ENCODE measurements around the gene GNG2.

The GNG2 gene

GRCh38 chr14:51860825-51861499 lies 550 bp downstream of the GNG2 start:
- Histone ChIP-seq H3K4me1 (ENCODE audit: insufficient read depth, poor library complexity, severe bottlenecking) (peaks cover 7% of the 10 kb centered on the region), H3K9me3 (ENCODE audit: severe bottlenecking) (no peaks in the 10 kb centered on the region), H3K4me3 (ENCODE audit: severe bottlenecking) (peak overlapping the region; percentile 14), H3K36me3 (ENCODE audit: low read depth) (no peaks in the 10 kb centered on the region), H3K27me3 (ENCODE audit: insufficient read depth, poor library complexity, severe bottlenecking) (no peaks in the 10 kb centered on the region), H3K27ac (ENCODE audit: poor library complexity, severe bottlenecking) (no peak overlapping the region)
- TF ChIP-seq CTCF (IDR thresholded peaks at IDR 0.05; ENCODE audit: poor library complexity, severe bottlenecking), result no peak
- ATAC-seq (ENCODE audit: low read depth) (peak; percentile 53), DNase-seq (ENCODE audit: low spot score) (no peak)

DNA sequence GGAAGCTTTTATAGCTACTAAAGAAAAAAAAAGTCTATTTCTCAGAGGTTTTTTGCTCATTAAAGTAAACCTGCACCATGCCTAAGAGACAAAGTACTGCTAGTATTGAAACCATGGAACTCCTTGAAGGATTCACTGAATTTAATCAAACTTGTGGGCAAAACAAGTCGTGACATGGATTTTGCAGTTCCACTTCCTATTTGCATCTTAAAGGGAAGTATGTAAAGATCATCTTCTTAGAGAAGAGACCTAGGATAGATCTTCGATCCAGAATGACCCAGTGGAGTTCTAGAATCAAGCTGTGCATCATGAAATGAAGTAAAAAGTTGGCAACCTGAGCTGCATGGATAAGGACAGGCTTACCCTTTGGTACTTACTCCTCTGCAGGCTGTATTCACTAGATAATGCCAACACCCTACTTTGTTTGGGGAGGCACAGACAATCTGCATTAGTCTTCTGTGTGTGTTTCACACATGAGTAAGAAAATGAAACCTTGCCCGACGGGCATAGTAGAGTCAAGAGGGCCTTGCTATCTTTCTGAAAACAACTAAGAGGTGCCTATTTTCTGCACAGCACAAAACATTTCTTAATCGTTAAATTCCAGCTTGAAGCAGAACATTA lies 1.9 kb downstream of the GNG2 start:
- no peak overlapping the region for H3K27ac ChIP-seq (ENCODE audit: poor library complexity, severe bottlenecking)
- no peak for TF ChIP-seq CTCF (IDR thresholded peaks at IDR 0.05; ENCODE audit: poor library complexity, severe bottlenecking)
- no peaks in the 10 kb centered on the region for H3K36me3 ChIP-seq (ENCODE audit: low read depth)
- no peaks in the 10 kb centered on the region for H3K9me3 ChIP-seq (ENCODE audit: severe bottlenecking)
- no peak for DNase-seq (ENCODE audit: low spot score)
- H3K4me1 ChIP-seq (ENCODE audit: insufficient read depth, poor library complexity, severe bottlenecking), result peaks cover 7% of the 10 kb centered on the region
- no peak overlapping the region for H3K4me3 ChIP-seq (ENCODE audit: severe bottlenecking)
- ATAC-seq (ENCODE audit: low read depth), result no peak
- no peaks in the 10 kb centered on the region for H3K27me3 ChIP-seq (ENCODE audit: insufficient read depth, poor library complexity, severe bottlenecking)

DNA sequence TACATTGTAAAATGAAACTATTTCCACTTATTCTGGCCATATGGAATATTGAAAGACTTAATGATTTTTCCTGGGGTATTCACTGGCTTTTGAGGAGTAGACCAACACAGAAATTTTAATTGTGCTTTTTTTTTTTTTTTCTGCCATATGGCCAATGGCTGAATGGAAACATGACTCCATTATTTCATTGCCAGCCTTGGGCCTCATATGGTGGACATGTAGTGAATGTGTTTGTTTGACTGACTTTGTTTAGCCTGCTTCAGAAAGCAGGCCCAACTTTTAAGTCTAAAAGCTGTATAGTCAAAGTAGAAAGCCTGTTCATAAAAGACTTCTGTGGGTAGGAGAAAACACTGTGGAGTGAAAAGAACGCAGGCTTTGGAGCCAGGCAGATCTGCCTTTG lies 2.4 kb downstream of the GNG2 start:
- Histone ChIP-seq H3K36me3 (ENCODE audit: low read depth) (no peaks in the 10 kb centered on the region), H3K27me3 (ENCODE audit: insufficient read depth, poor library complexity, severe bottlenecking) (no peaks in the 10 kb centered on the region), H3K9me3 (ENCODE audit: severe bottlenecking) (no peaks in the 10 kb centered on the region), H3K4me1 (ENCODE audit: insufficient read depth, poor library complexity, severe bottlenecking) (peaks cover 7% of the 10 kb centered on the region), H3K27ac (ENCODE audit: poor library complexity, severe bottlenecking) (no peak overlapping the region), H3K4me3 (ENCODE audit: severe bottlenecking) (no peak overlapping the region)
- TF ChIP-seq CTCF (IDR thresholded peaks at IDR 0.05; ENCODE audit: poor library complexity, severe bottlenecking), result no peak
- ATAC-seq (ENCODE audit: low read depth) (no peak), DNase-seq (ENCODE audit: low spot score) (no peak)

GRCh38 chr14:51865953-51866747 lies 5.7 kb downstream of the GNG2 start:
- Histone ChIP-seq H3K27me3 (ENCODE audit: insufficient read depth, poor library complexity, severe bottlenecking) (no peaks in the 10 kb centered on the region), H3K4me1 (ENCODE audit: insufficient read depth, poor library complexity, severe bottlenecking) (peaks cover 3% of the 10 kb centered on the region), H3K27ac (ENCODE audit: poor library complexity, severe bottlenecking) (no peak overlapping the region), H3K4me3 (ENCODE audit: severe bottlenecking) (no peak overlapping the region), H3K36me3 (ENCODE audit: low read depth) (no peaks in the 10 kb centered on the region), H3K9me3 (ENCODE audit: severe bottlenecking) (no peaks in the 10 kb centered on the region)
- ATAC-seq (ENCODE audit: low read depth), result no peak
- no peak for DNase-seq (ENCODE audit: low spot score)
- TF ChIP-seq CTCF (IDR thresholded peaks at IDR 0.05; ENCODE audit: poor library complexity, severe bottlenecking), result no peak

Data from RWPE2 (cell line).